Measurements from ENCODE around the gene ZCCHC2. TPM values are rescaled to one million over a fixed set of nuclear protein-coding genes. Genes with fewer than 3 reads are reported as not detected.

Gene ZCCHC2
- total RNA-seq, 1 experiment from 2014 or later, result 9.8 TPM

Other genes with a start within 250 kb of the ZCCHC2 start
- 0.55 and 0.87 TPM in 2 replicates for gene TNFRSF11A, start 197.7 kb upstream of the ZCCHC2 start, total RNA-seq (2014; rRNA removed; shearing (Covaris generic))
- gene PHLPP1, start 192.5 kb downstream of the ZCCHC2 start, total RNA-seq (2014; rRNA removed; shearing (Covaris generic)), result 2.1 and 2.3 TPM in 2 replicates